HepG2 (cell line): Measurements from ENCODE around the gene FILIP1. TPM values are rescaled to one million over a fixed set of nuclear protein-coding genes. Genes with fewer than 3 reads are reported as not detected.

Experiments used
- ARID2 ChIP-seq: sonication (generic); formaldehyde crosslinking; IDR thresholded peaks from 2 replicates; pipeline ENCODE4 v1.8.1; 2022; ENCODE audit warnings: mild to moderate bottlenecking, missing genetic modification reagents, borderline replicate concordance
- CBFB ChIP-seq: sonication (generic); formaldehyde crosslinking; IDR thresholded peaks from 2 replicates; pipeline ENCODE4 v1.4.0; 2020; ENCODE audit warnings: missing genetic modification reagents
- DRAP1 ChIP-seq: IDR thresholded peaks from 2 replicates; pipeline ENCODE4 v1.6.1; 2016; ENCODE audit warnings: missing genetic modification reagents, missing compliant biosample characterization
- GTF3A ChIP-seq: sonication (generic); formaldehyde crosslinking; conservative IDR thresholded peaks from 2 replicates; pipeline ENCODE4 v1.4.0; 2020; ENCODE audit warnings: mild to moderate bottlenecking, missing genetic modification reagents
- NFKBIZ ChIP-seq: IDR thresholded peaks from 2 replicates; pipeline ENCODE4 v1.6.1; 2018; ENCODE audit warnings: missing genetic modification reagents, missing compliant biosample characterization
- NONO ChIP-seq, 2 experiments: fragments of 450-650 bp in 1 of 2; sonication (generic) in 1 of 2; formaldehyde crosslinking in 1 of 2; IDR thresholded peaks in 1 of 2; conservative IDR thresholded peaks in 1 of 2; 2 replicates each; pipeline versions ENCODE4 v1.6.1 to v1.8.0; 2017 to 2022; ENCODE audit warnings: mild to moderate bottlenecking in 1 of 2, missing genetic modification reagents in 1 of 2, moderate library complexity in 1 of 2
- POLR2A ChIP-seq, 2 experiments: IDR thresholded peaks; 2 replicates each; pipeline ENCODE4 v1.6.1; 2011; ENCODE audit warnings: low read depth in 2 of 2, low read length in 2 of 2, mild to moderate bottlenecking in 1 of 2, moderate library complexity in 1 of 2; ENCODE audit not compliant: insufficient read depth in 1 of 2
- POLR2AphosphoS2 ChIP-seq: IDR thresholded peaks from 2 replicates; pipeline ENCODE4 v1.6.1; 2011; ENCODE audit warnings: low read depth, low read length, improper control_type of control experiment
- SALL2 ChIP-seq: sonication (generic); formaldehyde crosslinking; IDR thresholded peaks from 2 replicates; pipeline ENCODE4 v1.8.1; 2023; ENCODE audit warnings: mild to moderate bottlenecking, missing genetic modification reagents, inconsistent platforms
- SMYD3 ChIP-seq: sonication (generic); formaldehyde crosslinking; IDR thresholded peaks from 2 replicates; pipeline ENCODE4 v1.8.1; 2023; ENCODE audit warnings: mild to moderate bottlenecking, missing genetic modification reagents
- SP5 ChIP-seq: IDR thresholded peaks from 2 replicates; pipeline ENCODE4 v1.6.1; 2016; ENCODE audit warnings: low read depth, borderline replicate concordance
- ZBTB26 ChIP-seq: IDR thresholded peaks from 2 replicates; pipeline ENCODE4 v1.6.1; 2016; ENCODE audit warnings: missing compliant biosample characterization, missing genetic modification reagents, borderline replicate concordance
- ZNF138 ChIP-seq: sonication (generic); formaldehyde crosslinking; IDR thresholded peaks from 2 replicates; pipeline ENCODE4 v1.5.0; 2020; ENCODE audit warnings: mild to moderate bottlenecking, low read depth, missing genetic modification reagents
- ZNF160 ChIP-seq: sonication (generic); formaldehyde crosslinking; IDR thresholded peaks from 2 replicates; pipeline ENCODE4 v1.8.0; 2022; ENCODE audit warnings: mild to moderate bottlenecking, inconsistent platforms, missing genetic modification reagents
- ZNF318 ChIP-seq: sonication (generic); formaldehyde crosslinking; IDR thresholded peaks from 2 replicates; pipeline ENCODE4 v1.4.0; 2020; ENCODE audit warnings: mild to moderate bottlenecking, missing genetic modification reagents
- ZNF678 ChIP-seq: sonication (generic); formaldehyde crosslinking; IDR thresholded peaks from 2 replicates; pipeline ENCODE4 v1.4.0; 2020; ENCODE audit warnings: mild to moderate bottlenecking, missing genetic modification reagents
- ZNF784 ChIP-seq: sonication (generic); formaldehyde crosslinking; IDR thresholded peaks from 2 replicates; pipeline ENCODE4 v1.5.1; 2020; ENCODE audit warnings: missing genetic modification reagents, mild to moderate bottlenecking, borderline replicate concordance
- ZNF83 ChIP-seq: sonication (generic); formaldehyde crosslinking; IDR thresholded peaks from 2 replicates; pipeline ENCODE4 v1.4.0; 2020; ENCODE audit warnings: missing genetic modification reagents, mild to moderate bottlenecking, borderline replicate concordance
- ZNF878 ChIP-seq: sonication (generic); formaldehyde crosslinking; IDR thresholded peaks from 2 replicates; pipeline ENCODE4 v1.8.1; 2023; ENCODE audit warnings: mild to moderate bottlenecking, missing genetic modification reagents, moderate library complexity
- polyA plus RNA-seq, 8 experiments: library from polyadenylated mRNA; depleted of rRNA in 3 of 8; stranded (reverse) in 7 of 8; unstranded in 1 of 8; fragments of >200 nt; fragmentation: Illumina TruSeq in 4 of 8; extraction: Trizol in 4 of 8; gene quantifications; 2 replicates each; pipeline versions ENCODE4 v1.2.1 to v1.2.3, GENCODE V29; 2011 to 2016; ENCODE audit warnings: low read depth in 4 of 8, missing spikeins in 1 of 8, mixed read lengths in 1 of 8; ENCODE audit not compliant: insufficient read depth in 1 of 8
- total RNA-seq, 5 experiments: library from RNA; depleted of rRNA; stranded (reverse); fragments of >200 nt; fragmentation: Illumina TruSeq; extraction: Trizol; gene quantifications; 2 replicates each; pipeline ENCODE4 v1.2.3, GENCODE V29; 2016; ENCODE audit warnings: low read depth in 1 of 5

FILIP1 gene
- total and polyA plus RNA-seq, 2 of the 13 experiments (the other 11 are each of a cell fraction or from before 2014, with no cell fraction given) = not detected

- TF ChIP-seq ZNF160 (CRISPR knock-in tag) (no peak), NONO (IDR thresholded peaks at IDR 0.05) (no peak), NONO (CRISPR knock-in tag; conservative IDR thresholded peaks at IDR 0.05) (peak; percentile 81; the same call in 1 of the 2 replicates), GTF3A (no peak), POLR2AphosphoS2 (no peak), CBFB (CRISPR knock-in tag) (peak; percentile 57; the same call in 1 of the 2 replicates), DRAP1 (peak; percentile 80), ZNF678 (CRISPR knock-in tag) (0 out of 2 replicates have a peak, but pooled peaks have one; percentile 41), SP5 (CRISPR knock-in tag) (peak; percentile 94), SALL2 (CRISPR knock-in tag) (no peak), POLR2A (IDR thresholded peaks at IDR 0.05; ENCODE audit: insufficient read depth in 1 of 2, low read depth in 2 of 2, low read length in 2 of 2) (peak; percentile 87 to 97), ARID2 (CRISPR knock-in tag) (peak; percentile 90; the same call in 1 of the 2 replicates), ZBTB26 (CRISPR knock-in tag) (0 out of 2 replicates have a peak, but pooled peaks have one; percentile 79), SMYD3 (CRISPR knock-in tag) (no peak), NFKBIZ (CRISPR knock-in tag) (no peak), ZNF784 (CRISPR knock-in tag) (no peak; the same call in 1 of the 2 replicates), ZNF318 (peak; percentile 51; the same call in 1 of the 2 replicates), ZNF83 (CRISPR knock-in tag) (no peak), ZNF878 (CRISPR knock-in tag) (peak; percentile 67; the same call in 1 of the 2 replicates), ZNF138 (CRISPR knock-in tag) (no peak)
These were observed 208.8 kb downstream of the FILIP1 start, which contains the start of gene TMEM30A (continued) for GRCh38 chr6:75284632-75285282.
